K562 (cell line): Measurements from ENCODE around the gene PYY.

Experiments used
- ADNP ChIP-seq: fragments of 200-800 bp; sonication (Bioruptor generic); IDR thresholded peaks from 2 replicates; pipeline ENCODE4 v1.6.1; 2016; ENCODE audit warnings: missing genetic modification characterization, missing compliant biosample characterization
- CBFA2T3 ChIP-seq: fragments of 450-650 bp; IDR thresholded peaks from 2 replicates; pipeline ENCODE4 v1.6.1; 2017
- CBFB ChIP-seq: sonication (generic); formaldehyde crosslinking; IDR thresholded peaks from 2 replicates; pipeline ENCODE4 v1.4.0; 2020; ENCODE audit warnings: mild to moderate bottlenecking, missing genetic modification reagents
- EZH2 ChIP-seq: IDR thresholded peaks from 2 replicates; pipeline ENCODE4 v1.6.1; 2012; ENCODE audit warnings: low read depth, mild to moderate bottlenecking, inconsistent platforms, low read length, borderline replicate concordance
- GATAD2B ChIP-seq: fragments of 450-650 bp; IDR thresholded peaks from 2 replicates; pipeline ENCODE4 v1.6.1; 2017; ENCODE audit warnings: mild to moderate bottlenecking, borderline replicate concordance
- PML ChIP-seq: IDR thresholded peaks from 2 replicates; pipeline ENCODE4 v1.6.1; 2012; ENCODE audit warnings: low read length, inconsistent platforms
- RBM14 ChIP-seq: fragments of 200-400 bp; formaldehyde crosslinking; IDR thresholded peaks from 2 replicates; pipeline ENCODE4 v1.6.1; 2018; ENCODE audit warnings: low read depth, mild to moderate bottlenecking, low read length, moderate library complexity, borderline replicate concordance; ENCODE audit not compliant: insufficient read depth
- ZFX ChIP-seq: sonication (generic); formaldehyde crosslinking; IDR thresholded peaks from 2 replicates; pipeline ENCODE4 v1.8.0; 2022; ENCODE audit warnings: mild to moderate bottlenecking, missing genetic modification reagents, moderate library complexity
- TF ChIP-seq, protein P1 (sequence below), 3 experiments: IDR thresholded peaks in 2 of 3; conservative IDR thresholded peaks in 1 of 3; 2 replicates each; pipeline ENCODE4 v1.5.1; 2011 to 2012; ENCODE audit warnings: low read length in 3 of 3, mild to moderate bottlenecking in 3 of 3, control low read depth in 2 of 3, improper control_type of control experiment in 1 of 3, inconsistent platforms in 1 of 3, low read depth in 1 of 3, mixed read lengths in 1 of 3, moderate library complexity in 1 of 3; ENCODE audit not compliant: insufficient read depth in 2 of 3
- TF ChIP-seq, protein P2 (sequence below): fragments of 450-650 bp; IDR thresholded peaks from 2 replicates; pipeline ENCODE4 v1.6.1; 2016; ENCODE audit warnings: antibody characterized with exemption
- TF ChIP-seq, protein P3 (sequence below), 2 experiments: IDR thresholded peaks; 2 replicates each; pipeline ENCODE4 v1.6.1; 2012; ENCODE audit warnings: improper control_type of control experiment in 2 of 2, low read depth in 2 of 2, low read length in 2 of 2, borderline replicate concordance in 1 of 2
- TF ChIP-seq, protein P4 (sequence below), 2 experiments: fragments of 450-650 bp; IDR thresholded peaks; 2 replicates each; pipeline ENCODE4 v1.6.1; 2018; ENCODE audit warnings: mild to moderate bottlenecking in 2 of 2, low read depth in 1 of 2; ENCODE audit not compliant: partially characterized antibody in 2 of 2

DNA sequence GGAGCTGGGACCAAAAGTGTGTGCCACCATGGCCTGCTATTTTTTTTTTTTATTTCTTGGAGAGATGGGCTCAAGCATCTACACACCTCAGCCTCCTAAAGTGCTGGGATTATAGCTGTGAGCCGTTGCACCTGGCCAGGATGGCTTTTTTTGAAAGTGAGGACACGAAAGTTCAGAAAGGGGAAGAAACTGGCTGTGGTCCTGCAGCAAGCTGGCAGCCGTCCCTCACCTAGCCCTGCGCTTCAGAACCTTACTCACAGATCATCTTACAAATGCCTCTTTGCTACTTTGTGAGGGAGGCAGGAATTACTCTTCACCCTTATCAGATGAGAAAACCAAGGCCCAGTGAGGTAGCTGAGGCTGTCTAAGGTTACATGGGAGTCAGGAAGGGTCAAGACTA is 7.0 kb downstream of the PYY start:
- no peak for TF ChIP-seq CBFA2T3
- TF ChIP-seq, protein P1, sequence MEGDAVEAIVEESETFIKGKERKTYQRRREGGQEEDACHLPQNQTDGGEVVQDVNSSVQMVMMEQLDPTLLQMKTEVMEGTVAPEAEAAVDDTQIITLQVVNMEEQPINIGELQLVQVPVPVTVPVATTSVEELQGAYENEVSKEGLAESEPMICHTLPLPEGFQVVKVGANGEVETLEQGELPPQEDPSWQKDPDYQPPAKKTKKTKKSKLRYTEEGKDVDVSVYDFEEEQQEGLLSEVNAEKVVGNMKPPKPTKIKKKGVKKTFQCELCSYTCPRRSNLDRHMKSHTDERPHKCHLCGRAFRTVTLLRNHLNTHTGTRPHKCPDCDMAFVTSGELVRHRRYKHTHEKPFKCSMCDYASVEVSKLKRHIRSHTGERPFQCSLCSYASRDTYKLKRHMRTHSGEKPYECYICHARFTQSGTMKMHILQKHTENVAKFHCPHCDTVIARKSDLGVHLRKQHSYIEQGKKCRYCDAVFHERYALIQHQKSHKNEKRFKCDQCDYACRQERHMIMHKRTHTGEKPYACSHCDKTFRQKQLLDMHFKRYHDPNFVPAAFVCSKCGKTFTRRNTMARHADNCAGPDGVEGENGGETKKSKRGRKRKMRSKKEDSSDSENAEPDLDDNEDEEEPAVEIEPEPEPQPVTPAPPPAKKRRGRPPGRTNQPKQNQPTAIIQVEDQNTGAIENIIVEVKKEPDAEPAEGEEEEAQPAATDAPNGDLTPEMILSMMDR (IDR thresholded peaks at IDR 0.05 in 2 of 3, conservative IDR thresholded peaks at IDR 0.05 in 1 of 3; ENCODE audit: insufficient read depth in 2 of 3, low read depth in 1 of 3, low read length in 3 of 3): no peak
- TF ChIP-seq PML: no peak
- no peak for TF ChIP-seq ADNP (tag)
- TF ChIP-seq EZH2: no peak
- TF ChIP-seq, protein P2, sequence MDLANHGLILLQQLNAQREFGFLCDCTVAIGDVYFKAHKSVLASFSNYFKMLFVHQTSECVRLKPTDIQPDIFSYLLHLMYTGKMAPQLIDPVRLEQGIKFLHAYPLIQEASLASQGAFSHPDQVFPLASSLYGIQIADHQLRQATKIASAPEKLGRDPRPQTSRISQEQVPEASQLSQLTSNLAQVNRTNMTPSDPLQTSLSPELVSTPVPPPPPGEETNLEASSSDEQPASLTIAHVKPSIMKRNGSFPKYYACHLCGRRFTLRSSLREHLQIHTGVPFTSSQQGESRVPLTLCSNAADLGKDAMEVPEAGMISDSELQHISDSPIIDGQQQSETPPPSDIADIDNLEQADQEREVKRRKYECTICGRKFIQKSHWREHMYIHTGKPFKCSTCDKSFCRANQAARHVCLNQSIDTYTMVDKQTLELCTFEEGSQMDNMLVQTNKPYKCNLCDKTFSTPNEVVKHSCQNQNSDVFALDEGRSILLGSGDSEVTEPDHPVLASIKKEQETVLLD: no peak
- TF ChIP-seq, protein P3, sequence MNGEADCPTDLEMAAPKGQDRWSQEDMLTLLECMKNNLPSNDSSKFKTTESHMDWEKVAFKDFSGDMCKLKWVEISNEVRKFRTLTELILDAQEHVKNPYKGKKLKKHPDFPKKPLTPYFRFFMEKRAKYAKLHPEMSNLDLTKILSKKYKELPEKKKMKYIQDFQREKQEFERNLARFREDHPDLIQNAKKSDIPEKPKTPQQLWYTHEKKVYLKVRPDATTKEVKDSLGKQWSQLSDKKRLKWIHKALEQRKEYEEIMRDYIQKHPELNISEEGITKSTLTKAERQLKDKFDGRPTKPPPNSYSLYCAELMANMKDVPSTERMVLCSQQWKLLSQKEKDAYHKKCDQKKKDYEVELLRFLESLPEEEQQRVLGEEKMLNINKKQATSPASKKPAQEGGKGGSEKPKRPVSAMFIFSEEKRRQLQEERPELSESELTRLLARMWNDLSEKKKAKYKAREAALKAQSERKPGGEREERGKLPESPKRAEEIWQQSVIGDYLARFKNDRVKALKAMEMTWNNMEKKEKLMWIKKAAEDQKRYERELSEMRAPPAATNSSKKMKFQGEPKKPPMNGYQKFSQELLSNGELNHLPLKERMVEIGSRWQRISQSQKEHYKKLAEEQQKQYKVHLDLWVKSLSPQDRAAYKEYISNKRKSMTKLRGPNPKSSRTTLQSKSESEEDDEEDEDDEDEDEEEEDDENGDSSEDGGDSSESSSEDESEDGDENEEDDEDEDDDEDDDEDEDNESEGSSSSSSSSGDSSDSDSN (IDR thresholded peaks at IDR 0.05; ENCODE audit: borderline replicate concordance in 1 of 2, low read depth in 2 of 2, low read length in 2 of 2): no peak
- TF ChIP-seq ZFX: no peak
- TF ChIP-seq, protein P4, sequence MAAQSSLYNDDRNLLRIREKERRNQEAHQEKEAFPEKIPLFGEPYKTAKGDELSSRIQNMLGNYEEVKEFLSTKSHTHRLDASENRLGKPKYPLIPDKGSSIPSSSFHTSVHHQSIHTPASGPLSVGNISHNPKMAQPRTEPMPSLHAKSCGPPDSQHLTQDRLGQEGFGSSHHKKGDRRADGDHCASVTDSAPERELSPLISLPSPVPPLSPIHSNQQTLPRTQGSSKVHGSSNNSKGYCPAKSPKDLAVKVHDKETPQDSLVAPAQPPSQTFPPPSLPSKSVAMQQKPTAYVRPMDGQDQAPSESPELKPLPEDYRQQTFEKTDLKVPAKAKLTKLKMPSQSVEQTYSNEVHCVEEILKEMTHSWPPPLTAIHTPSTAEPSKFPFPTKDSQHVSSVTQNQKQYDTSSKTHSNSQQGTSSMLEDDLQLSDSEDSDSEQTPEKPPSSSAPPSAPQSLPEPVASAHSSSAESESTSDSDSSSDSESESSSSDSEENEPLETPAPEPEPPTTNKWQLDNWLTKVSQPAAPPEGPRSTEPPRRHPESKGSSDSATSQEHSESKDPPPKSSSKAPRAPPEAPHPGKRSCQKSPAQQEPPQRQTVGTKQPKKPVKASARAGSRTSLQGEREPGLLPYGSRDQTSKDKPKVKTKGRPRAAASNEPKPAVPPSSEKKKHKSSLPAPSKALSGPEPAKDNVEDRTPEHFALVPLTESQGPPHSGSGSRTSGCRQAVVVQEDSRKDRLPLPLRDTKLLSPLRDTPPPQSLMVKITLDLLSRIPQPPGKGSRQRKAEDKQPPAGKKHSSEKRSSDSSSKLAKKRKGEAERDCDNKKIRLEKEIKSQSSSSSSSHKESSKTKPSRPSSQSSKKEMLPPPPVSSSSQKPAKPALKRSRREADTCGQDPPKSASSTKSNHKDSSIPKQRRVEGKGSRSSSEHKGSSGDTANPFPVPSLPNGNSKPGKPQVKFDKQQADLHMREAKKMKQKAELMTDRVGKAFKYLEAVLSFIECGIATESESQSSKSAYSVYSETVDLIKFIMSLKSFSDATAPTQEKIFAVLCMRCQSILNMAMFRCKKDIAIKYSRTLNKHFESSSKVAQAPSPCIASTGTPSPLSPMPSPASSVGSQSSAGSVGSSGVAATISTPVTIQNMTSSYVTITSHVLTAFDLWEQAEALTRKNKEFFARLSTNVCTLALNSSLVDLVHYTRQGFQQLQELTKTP (IDR thresholded peaks at IDR 0.05; ENCODE audit: low read depth in 1 of 2, partially characterized antibody in 2 of 2): no peak
- TF ChIP-seq GATAD2B: no peak
- TF ChIP-seq CBFB: no peak
- TF ChIP-seq RBM14: no peak
